ENCODE measurements around the gene BRD9.
A peak's percentile ranks its signal among the peaks of the same experiment; 100 is the strongest.

The BRD9 gene

GRCh38 chr5:902129-902916 lies 9.7 kb upstream of the BRD9 start:
- no peak for DNase-seq (ENCODE audit: low read depth)
- TF ChIP-seq MYC (IDR thresholded peaks at IDR 0.05; ENCODE audit: low read depth, low read length): no peak
- no peak for TF ChIP-seq POLR2A (IDR thresholded peaks at IDR 0.05; ENCODE audit: extremely low read depth, insufficient read length)
- no peak for TF ChIP-seq CTCF (IDR thresholded peaks at IDR 0.05; ENCODE audit: low read depth, low read length)
- no peak for TF ChIP-seq MAX (IDR thresholded peaks at IDR 0.05; ENCODE audit: low read depth, low read length)
- H3K4me3 ChIP-seq (ENCODE audit: low read depth, low read length): no peak overlapping the region

GRCh38 chr5:900781-901180 lies 8.2 kb upstream of the BRD9 start:
- DNase-seq (ENCODE audit: low read depth): no peak
- no peak overlapping the region for H3K4me3 ChIP-seq (ENCODE audit: low read depth, low read length)
- no peak for TF ChIP-seq POLR2A (IDR thresholded peaks at IDR 0.05; ENCODE audit: extremely low read depth, insufficient read length)
- no peak for TF ChIP-seq CTCF (IDR thresholded peaks at IDR 0.05; ENCODE audit: low read depth, low read length)
- TF ChIP-seq MAX (IDR thresholded peaks at IDR 0.05; ENCODE audit: low read depth, low read length): no peak
- no peak for TF ChIP-seq MYC (IDR thresholded peaks at IDR 0.05; ENCODE audit: low read depth, low read length)

- H3K4me3 ChIP-seq (ENCODE audit: low read depth, low read length): peak overlapping the region; percentile 93
- TF ChIP-seq POLR2A (IDR thresholded peaks at IDR 0.05; ENCODE audit: extremely low read depth, insufficient read length) (no peak), MYC (IDR thresholded peaks at IDR 0.05; ENCODE audit: low read depth, low read length) (no peak), CTCF (IDR thresholded peaks at IDR 0.05; ENCODE audit: low read depth, low read length) (no peak), MAX (IDR thresholded peaks at IDR 0.05; ENCODE audit: low read depth, low read length) (no peak)
- DNase-seq (ENCODE audit: low read depth): no peak
These were observed 1.1 kb upstream of the BRD9 start for GRCh38 chr5:893711-894110.

GRCh38 chr5:893137-893506 lies 521 bp upstream of the BRD9 start:
- DNase-seq (ENCODE audit: low read depth): peak; percentile 35
- TF ChIP-seq MAX (IDR thresholded peaks at IDR 0.05; ENCODE audit: low read depth, low read length) (no peak), CTCF (IDR thresholded peaks at IDR 0.05; ENCODE audit: low read depth, low read length) (no peak), POLR2A (IDR thresholded peaks at IDR 0.05; ENCODE audit: extremely low read depth, insufficient read length) (no peak), MYC (IDR thresholded peaks at IDR 0.05; ENCODE audit: low read depth, low read length) (no peak)
- H3K4me3 ChIP-seq (ENCODE audit: low read depth, low read length): peak overlapping the region; percentile 93

GRCh38 chr5:891837-892393 lies 686 bp downstream of the BRD9 start:
- TF ChIP-seq POLR2A (IDR thresholded peaks at IDR 0.05; ENCODE audit: extremely low read depth, insufficient read length) (no peak), CTCF (IDR thresholded peaks at IDR 0.05; ENCODE audit: low read depth, low read length) (no peak), MAX (IDR thresholded peaks at IDR 0.05; ENCODE audit: low read depth, low read length) (no peak), MYC (IDR thresholded peaks at IDR 0.05; ENCODE audit: low read depth, low read length) (no peak)
- DNase-seq (ENCODE audit: low read depth): peak; percentile 47
- H3K4me3 ChIP-seq (ENCODE audit: low read depth, low read length): peak overlapping the region; percentile 80

Data from NB4 (cell line).